Hindlimb muscle (tissue), 1 donor: ENCODE data around the gene CPAMD8. TPM values are rescaled to one million over a fixed set of nuclear protein-coding genes. Genes with fewer than 3 reads are reported as not detected.
"Not testable (repeated sequence)": the region's sequence is repeated elsewhere in the genome, so short reads cannot be mapped to it uniquely, and the experiment has no call there.

ENCODE experiments used
- DNase-seq: peaks from one replicate; pipeline ENCODE4 v3.0.0-alpha.2; 2013
- polyA plus RNA-seq: library from polyadenylated mRNA; unstranded; fragments of 120-200 nt; gene quantifications from one replicate; pipeline ENCODE4 v1.2.1, GENCODE V29; 2013; ENCODE audit not compliant: insufficient read length

The CPAMD8 gene
- polyA plus RNA-seq, 1 donor = 4.2 TPM

GRCh38 chr19:16998635-16999194 lies 27.9 kb downstream of the CPAMD8 start:
- no peak for DNase-seq

GRCh38 chr19:16996838-16997490 lies 29.6 kb downstream of the CPAMD8 start:
- not testable (repeated sequence) for DNase-seq

GRCh38 chr19:16988661-16989060 lies 37.9 kb downstream of the CPAMD8 start:
- no peak for DNase-seq

- DNase-seq = no peak
Observed at GRCh38 chr19:16985403-16985802, 41.2 kb downstream of the CPAMD8 start.

GRCh38 chr19:16982586-16982985 lies 44.0 kb downstream of the CPAMD8 start:
- DNase-seq = not testable (repeated sequence)

- DNase-seq = no peak
Observed at GRCh38 chr19:16978839-16979802, 47.5 kb downstream of the CPAMD8 start.

GRCh38 chr19:16978156-16978555 lies 48.5 kb downstream of the CPAMD8 start:
- no peak for DNase-seq

GRCh38 chr19:16977306-16977705 lies 49.3 kb downstream of the CPAMD8 start:
- DNase-seq = no peak

- DNase-seq = no peak
Observed at GRCh38 chr19:16976446-16976845, 50.2 kb downstream of the CPAMD8 start.

- no peak for DNase-seq
Observed at GRCh38 chr19:16970821-16971220, 55.8 kb downstream of the CPAMD8 start.

- no peak for DNase-seq
Observed at GRCh38 chr19:16969135-16969534, 57.5 kb downstream of the CPAMD8 start.

GRCh38 chr19:16960996-16961822 lies 65.4 kb downstream of the CPAMD8 start:
- DNase-seq = not testable (repeated sequence)

- not testable (repeated sequence) for DNase-seq
Observed at GRCh38 chr19:16958277-16958676, 68.3 kb downstream of the CPAMD8 start.

- no peak for DNase-seq
Observed at GRCh38 chr19:16957855-16958254, 68.8 kb downstream of the CPAMD8 start.

GRCh38 chr19:16957151-16957701 lies 69.4 kb downstream of the CPAMD8 start:
- peak; percentile 11 for DNase-seq

- DNase-seq = no peak
Observed at GRCh38 chr19:16955161-16955560, 71.4 kb downstream of the CPAMD8 start.

- DNase-seq = no peak
Observed at GRCh38 chr19:16952046-16952445, 74.6 kb downstream of the CPAMD8 start.

- no peak for DNase-seq
Observed at GRCh38 chr19:16951529-16951928, 75.1 kb downstream of the CPAMD8 start.

- no peak for DNase-seq
Observed at GRCh38 chr19:16949496-16950023, 77.0 kb downstream of the CPAMD8 start.

- DNase-seq = no peak
Observed at GRCh38 chr19:16946951-16947940, 79.4 kb downstream of the CPAMD8 start.
